GM12878 (cell line): Measurements from ENCODE around the gene CLBA1. TPM values are rescaled to one million over a fixed set of nuclear protein-coding genes. Genes with fewer than 3 reads are reported as not detected.

Source experiments
- ASH2L ChIP-seq: fragments of 300-600, 200-600 bp; sonication (generic); IDR thresholded peaks from 2 replicates; pipeline ENCODE4 v1.6.1; 2017; ENCODE audit warnings: low read depth, mild to moderate bottlenecking, borderline replicate concordance
- ATF7 ChIP-seq: fragments of 450-650 bp; IDR thresholded peaks from 2 replicates; pipeline ENCODE4 v1.6.1; 2016; ENCODE audit warnings: low read depth, mild to moderate bottlenecking
- CBFB ChIP-seq: IDR thresholded peaks from 2 replicates; pipeline ENCODE4 v1.6.1; 2016; ENCODE audit warnings: antibody characterized with exemption, low read depth
- CREM ChIP-seq: IDR thresholded peaks from 2 replicates; pipeline ENCODE4 v1.6.1; 2014; ENCODE audit warnings: antibody characterized with exemption, low read depth
- HSF1 ChIP-seq: fragments of 150-350 bp; IDR thresholded peaks from 2 replicates; pipeline ENCODE4 v1.6.1; 2014; ENCODE audit warnings: mild to moderate bottlenecking, low read depth, low read length
- KDM1A ChIP-seq: fragments of 200-600 bp; sonication (generic); IDR thresholded peaks from 2 replicates; pipeline ENCODE4 v1.6.1; 2016; ENCODE audit warnings: borderline replicate concordance
- KLF5 ChIP-seq: fragments of 450-650 bp; IDR thresholded peaks from 2 replicates; pipeline ENCODE4 v1.6.1; 2014; ENCODE audit warnings: mild to moderate bottlenecking; ENCODE audit not compliant: partially characterized antibody
- MAX ChIP-seq: IDR thresholded peaks from 2 replicates; pipeline ENCODE4 v1.6.1; 2012; ENCODE audit warnings: low read depth, low read length, improper control_type of control experiment
- MEF2A ChIP-seq: IDR thresholded peaks from 2 replicates; pipeline ENCODE4 v1.6.1; 2011; ENCODE audit warnings: low read depth, mild to moderate bottlenecking, low read length, moderate library complexity; ENCODE audit not compliant: insufficient read depth
- MYB ChIP-seq: fragments of 150-350 bp; IDR thresholded peaks from 2 replicates; pipeline ENCODE4 v1.6.1; 2014; ENCODE audit warnings: mild to moderate bottlenecking, low read depth, low read length, borderline replicate concordance
- NFIC ChIP-seq: IDR thresholded peaks from 2 replicates; pipeline ENCODE4 v1.6.1; 2012; ENCODE audit warnings: low read depth, mild to moderate bottlenecking, inconsistent platforms, low read length, moderate library complexity
- NFXL1 ChIP-seq: fragments of 450-650 bp; IDR thresholded peaks from 2 replicates; pipeline ENCODE4 v1.6.1; 2017; ENCODE audit warnings: antibody characterized with exemption, mild to moderate bottlenecking, borderline replicate concordance
- NRF1 ChIP-seq: conservative IDR thresholded peaks from 2 replicates; pipeline ENCODE4 v1.6.1; 2011; ENCODE audit warnings: mild to moderate bottlenecking, low read depth, low read length, improper control_type of control experiment
- PAX5 ChIP-seq: IDR thresholded peaks from 2 replicates; pipeline ENCODE4 v1.6.1; 2011; ENCODE audit warnings: low read depth, low read length, borderline replicate concordance
- POLR2AphosphoS2 ChIP-seq: IDR thresholded peaks from 2 replicates; pipeline ENCODE4 v1.6.1; 2011; ENCODE audit warnings: low read depth, mild to moderate bottlenecking, low read length, improper control_type of control experiment, moderate library complexity
- PRDM15 ChIP-seq: fragments of 450-650 bp; formaldehyde crosslinking; IDR thresholded peaks from 2 replicates; pipeline ENCODE4 v1.4.0; 2020; ENCODE audit warnings: mild to moderate bottlenecking, moderate library complexity
- SIX5 ChIP-seq: IDR thresholded peaks from 2 replicates; pipeline ENCODE4 v1.6.1; 2011; ENCODE audit warnings: mild to moderate bottlenecking, low read depth, low read length, moderate library complexity; ENCODE audit not compliant: severe bottlenecking
- SMARCA5 ChIP-seq: fragments of 450-650 bp; IDR thresholded peaks from 2 replicates; pipeline ENCODE4 v1.6.1; 2017; ENCODE audit warnings: mild to moderate bottlenecking
- SPI1 ChIP-seq: IDR thresholded peaks from 2 replicates; pipeline ENCODE4 v1.6.1; 2011; ENCODE audit warnings: low read depth, mild to moderate bottlenecking, low read length, moderate library complexity, borderline replicate concordance; ENCODE audit not compliant: insufficient read depth
- SREBF2 ChIP-seq: IDR thresholded peaks from 2 replicates; pipeline ENCODE4 v1.6.1; 2012; ENCODE audit warnings: mild to moderate bottlenecking, low read length
- TARDBP ChIP-seq: IDR thresholded peaks from 2 replicates; pipeline ENCODE4 v1.6.1; 2016; ENCODE audit warnings: borderline replicate concordance
- TCF12 ChIP-seq: IDR thresholded peaks from 2 replicates; pipeline ENCODE4 v1.6.1; 2011; ENCODE audit warnings: low read depth, mild to moderate bottlenecking, low read length
- ZBTB40 ChIP-seq: fragments of 450-650 bp; IDR thresholded peaks from 2 replicates; pipeline ENCODE4 v1.6.1; 2016; ENCODE audit warnings: mild to moderate bottlenecking, moderate library complexity, borderline replicate concordance
- polyA plus RNA-seq, 11 experiments: library from polyadenylated mRNA; depleted of rRNA in 4 of 11; unstranded in 6 of 11; stranded (reverse) in 5 of 11; fragments of >200 nt; fragmentation: Nextera tagmentation in 4 of 11; fragmentation: Illumina TruSeq in 1 of 11; extraction: Ambion mirVana in 4 of 11; extraction: Trizol in 1 of 11; gene quantifications; 1 replicate in 1 of 11; 2 replicates in 10 of 11; pipeline versions ENCODE4 v1.2.1 to v1.2.3, GENCODE V29; 2011 to 2016; ENCODE audit warnings: inconsistent platforms in 2 of 11, missing spikeins in 2 of 11, low read depth in 1 of 11
- total RNA-seq, 4 experiments: library from RNA; depleted of rRNA in 3 of 4; stranded (reverse); fragments of >200 nt in 3 of 4; fragmentation: Illumina TruSeq in 1 of 4; extraction: Trizol in 1 of 4; gene quantifications; 2 replicates each; pipeline versions ENCODE4 v1.2.1 to v1.2.3, GENCODE V29; 2013 to 2021

Gene CLBA1
- total and polyA plus RNA-seq, 10 of the 15 experiments (the other 5 are each of a cell fraction or from before 2014, with no cell fraction given) = 0.07 to 1.1 (median 0.62) TPM; not detected in 1

DNA sequence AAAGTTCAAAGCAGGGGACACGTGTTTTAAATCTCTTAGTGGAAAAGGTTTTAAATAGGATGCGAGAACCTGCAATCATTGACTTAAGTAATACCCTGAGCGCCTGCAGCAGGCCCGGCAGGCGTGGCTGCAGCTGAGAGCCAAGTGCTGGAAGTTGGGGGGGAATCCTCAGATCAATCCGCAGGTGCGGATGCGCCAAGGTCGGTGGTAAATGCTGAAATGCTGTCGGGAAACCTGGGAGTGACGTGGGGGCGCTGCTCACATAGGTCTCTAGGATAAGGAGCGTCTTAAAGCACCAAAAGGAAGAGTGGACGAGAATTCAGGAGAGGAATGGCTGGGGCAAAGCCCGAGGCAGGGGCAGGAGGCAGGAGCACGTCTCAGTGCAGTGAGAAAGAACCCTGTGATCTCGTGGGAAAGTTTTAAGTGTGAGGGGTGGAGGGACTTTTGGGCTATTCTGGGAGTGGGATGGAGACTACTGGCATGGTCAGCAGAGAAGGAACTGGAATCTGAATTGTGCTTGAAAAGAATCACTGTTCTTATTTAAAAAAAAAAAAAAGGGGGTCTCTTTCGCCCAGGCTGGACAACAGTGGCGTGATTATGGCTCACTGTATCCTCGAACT lies 36.2 kb downstream of the CLBA1 start (continued):
- TF ChIP-seq PRDM15 (no peak), ATF7 (no peak), MEF2A (no peak), SPI1 (no peak), KDM1A (no peak), TCF12 (no peak), HSF1 (no peak), ZBTB40 (no peak), NFXL1 (no peak), MAX (no peak), ASH2L (no peak), NRF1 (no peak), SREBF2 (no peak), PAX5 (no peak), TARDBP (no peak), SMARCA5 (no peak), SIX5 (no peak), MYB (no peak), CBFB (no peak; the same call in 1 of the 2 replicates), POLR2AphosphoS2 (no peak), KLF5 (no peak), CREM (peak; percentile 59), NFIC (no peak)
